ENCODE data around the gene SMPD4.

- TF ChIP-seq RAD21 (IDR thresholded peaks at IDR 0.05 in 1 of 2, conservative IDR thresholded peaks at IDR 0.05 in 1 of 2; ENCODE audit: low read depth in 2 of 2, low read length in 2 of 2), result no peak
- no peak for TF ChIP-seq EGR1 (IDR thresholded peaks at IDR 0.05; ENCODE audit: borderline replicate concordance, low read depth, low read length)
- TF ChIP-seq CTCF (IDR thresholded peaks at IDR 0.05; ENCODE audit: control extremely low read depth in 1 of 3, insufficient read depth in 1 of 3, low read depth in 1 of 3, low read length in 3 of 3), result no peak
- TF ChIP-seq RXRA (IDR thresholded peaks at IDR 0.05; ENCODE audit: insufficient read depth, low read depth, low read length), result no peak
- TF ChIP-seq POLR2A (IDR thresholded peaks at IDR 0.05; ENCODE audit: control extremely low read depth in 1 of 2, low read depth in 2 of 2, low read length in 2 of 2), result no peak
- TF ChIP-seq POLR2AphosphoS5 (IDR thresholded peaks at IDR 0.05; ENCODE audit: low read depth, low read length), result no peak
These were observed 11.5 kb downstream of the SMPD4 start for GRCh38 chr2:130169896-130170295.
